GM12892 (cell line): ENCODE results near the gene LMLN.

Experiments
- POLR2A ChIP-seq: IDR thresholded peaks from 2 replicates; pipeline ENCODE4 v1.6.1; 2011; ENCODE audit warnings: low read depth, low read length, control low read depth
- POLR2AphosphoS5 ChIP-seq: IDR thresholded peaks from 2 replicates; pipeline ENCODE4 v1.6.1; 2011; ENCODE audit warnings: low read depth, low read length, control low read depth

DNA sequence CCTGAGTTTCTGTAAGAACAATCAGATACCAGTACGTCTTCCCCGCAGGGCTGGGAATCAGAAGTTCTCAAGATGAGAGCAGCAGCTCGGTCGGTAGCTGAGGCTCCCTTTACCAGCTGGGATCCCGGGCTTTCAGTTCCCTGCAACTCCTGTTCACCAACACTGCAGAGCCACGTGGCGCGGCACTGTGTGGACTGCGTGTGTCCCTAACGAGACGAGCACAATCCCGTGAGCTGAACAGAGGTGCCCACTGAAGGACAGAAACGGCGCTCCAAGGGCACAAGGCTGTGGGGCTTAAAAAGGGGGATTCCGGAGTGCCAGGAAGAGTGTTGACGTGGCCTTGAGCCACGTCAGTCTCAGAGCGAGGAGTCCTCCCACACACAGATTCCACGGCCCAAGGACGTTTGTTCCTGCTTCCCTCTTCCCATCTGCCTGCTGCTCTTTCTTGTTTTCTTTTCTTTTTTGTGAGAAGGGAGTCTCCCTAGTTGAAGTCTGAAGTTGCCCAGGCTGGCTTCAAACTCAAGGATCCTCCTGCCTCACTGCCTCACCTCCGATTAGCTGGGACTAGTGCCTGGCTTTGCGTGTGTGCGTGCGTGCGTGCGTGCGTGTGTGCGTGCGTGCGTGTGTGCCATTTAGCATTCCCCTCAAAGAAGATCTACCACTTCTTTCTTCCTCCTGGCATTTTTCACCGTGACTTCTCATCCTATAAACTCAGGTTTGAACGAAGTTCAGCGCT is 47.1 kb upstream of the LMLN start:
- TF ChIP-seq POLR2A: no peak
- TF ChIP-seq POLR2AphosphoS5: no peak
